ENCODE results near the gene AKAP17A. TPM values are rescaled to one million over a fixed set of nuclear protein-coding genes. Genes with fewer than 3 reads are reported as not detected.
"Not testable (repeated sequence)": the region's sequence is repeated elsewhere in the genome, so short reads cannot be mapped to it uniquely, and the experiment has no call there.

Gene AKAP17A
- total RNA-seq, 2 donors from 2014 or later = 71.6 to 73.9 TPM

- not testable (repeated sequence) for H3K9me3 Mint-ChIP-seq; H3K36me3 Mint-ChIP-seq (ENCODE audit: insufficient read depth in 2 of 2); H3K27me3 Mint-ChIP-seq (ENCODE audit: low read depth); ATAC-seq (replicated peaks in 1 of 2); DNase-seq; H3K27ac Mint-ChIP-seq
- H3K4me1 Mint-ChIP-seq (ENCODE audit: low read depth) = peaks cover 32% of the 10 kb centered on the region
- peak overlapping the region in 1 of 2 donors; percentile 44 for H3K4me3 Mint-ChIP-seq
These were observed 33.4 kb downstream of the AKAP17A start for GRCh38 chrX:1624861-1625215.

GRCh38 chrX:1629244-1629643 is 37.8 kb downstream of the AKAP17A start:
- Mint-ChIP-seq H3K4me3 (no peak overlapping the region), H3K9me3 (no peaks in the 10 kb centered on the region), H3K4me1 (ENCODE audit: low read depth) (peaks cover 14% of the 10 kb centered on the region), H3K27ac (no peak overlapping the region), H3K36me3 (ENCODE audit: insufficient read depth in 2 of 2) (no peaks in the 10 kb centered on the region), H3K27me3 (ENCODE audit: low read depth) (no peaks in the 10 kb centered on the region)
- DNase-seq (no peak), ATAC-seq (replicated peaks in 1 of 2) (no peak)

- Mint-ChIP-seq H3K4me3 (no peak overlapping the region), H3K9me3 (peaks cover 0 to 3% of the 10 kb centered on the region in 2 donors), H3K27ac (no peak overlapping the region), H3K36me3 (ENCODE audit: insufficient read depth in 2 of 2) (peaks cover 3 to 9% of the 10 kb centered on the region in 2 donors), H3K4me1 (ENCODE audit: low read depth) (peaks cover 4% of the 10 kb centered on the region), H3K27me3 (ENCODE audit: low read depth) (peaks cover 14% of the 10 kb centered on the region)
- ATAC-seq (replicated peaks in 1 of 2) (no peak), DNase-seq (no peak)
These were observed 54.6 kb downstream of the AKAP17A start for GRCh38 chrX:1646009-1646408.

- no peak for ATAC-seq (replicated peaks in 1 of 2)
- H3K4me3 Mint-ChIP-seq = no peak overlapping the region
- no peak for DNase-seq
- H3K27me3 Mint-ChIP-seq (ENCODE audit: low read depth) = peaks cover 6% of the 10 kb centered on the region
- H3K36me3 Mint-ChIP-seq (ENCODE audit: insufficient read depth in 2 of 2) = peaks cover 3 to 9% of the 10 kb centered on the region in 2 donors
- H3K27ac Mint-ChIP-seq = no peak overlapping the region
- peaks cover 0 to 3% of the 10 kb centered on the region in 2 donors for H3K9me3 Mint-ChIP-seq
- peaks cover 4% of the 10 kb centered on the region for H3K4me1 Mint-ChIP-seq (ENCODE audit: low read depth)
These were observed 58.2 kb downstream of the AKAP17A start for GRCh38 chrX:1649621-1650020.

Other genes with a start within 250 kb of the AKAP17A start
- gene SLC25A6, start 199.5 kb upstream of the AKAP17A start, total RNA-seq = 100 to 1,000 TPM; 402 to 411 TPM
- gene ASMTL, start 138.7 kb upstream of the AKAP17A start, total RNA-seq = 100 to 1,000 TPM in 1 of 2 donors, 10 to 100 TPM in 1; 70.4 to 101 TPM
- 10 to 100 TPM; 40.1 to 45.7 TPM for gene P2RY8, start 54.4 kb upstream of the AKAP17A start, total RNA-seq
- gene ASMT, start 23.5 kb downstream of the AKAP17A start, total RNA-seq = under 1 TPM; 0.21 to 0.70 TPM